ENCODE results near the gene PHOX2A. TPM values are rescaled to one million over a fixed set of nuclear protein-coding genes. Genes with fewer than 3 reads are reported as not detected.

PHOX2A gene
- not detected in 2 replicates for total RNA-seq

GRCh38 chr11:72244060-72244360 lies at the start of gene PHOX2A:
Gene PHOX2A, minus strand, starts transcription at chr11:72244176. Its CDS starts 172 bp downstream, at chr11:72244004.

GRCh38 chr11:72224564-72225410 lies 19.2 kb downstream of the PHOX2A start, which contains the start of gene INPPL1:
Gene INPPL1, plus strand, starts transcription at chr11:72224767. Its CDS starts 218 bp downstream, at chr11:72224985.

GRCh38 chr11:72216638-72217037 lies 27.3 kb downstream of the PHOX2A start, which contains the start of gene FOLR2:
Gene FOLR2, plus strand, starts transcription at chr11:72216794. Its CDS starts 1,791 bp downstream, at chr11:72218585.

GRCh38 chr11:72191961-72192381 lies 52.0 kb downstream of the PHOX2A start, which contains the start of gene FOLR1:
Gene FOLR1, plus strand, starts transcription at chr11:72192140. Its CDS starts 34 bp downstream, at chr11:72192174.

Other genes starting within 250 kb of the PHOX2A start
- gene IL18BP, start 245.3 kb downstream of the PHOX2A start, total RNA-seq, result 0.68 and 3.2 TPM in 2 replicates
- 124 and 151 TPM in 2 replicates for gene NUMA1, start 163.6 kb downstream of the PHOX2A start, total RNA-seq
- gene LRRC51, start 163.3 kb downstream of the PHOX2A start, total RNA-seq, result 2.7 and 3.1 TPM in 2 replicates
- 101 and 137 TPM in 2 replicates for gene LAMTOR1, start 140.9 kb downstream of the PHOX2A start, total RNA-seq
- not detected in 2 replicates for gene TOMT, start 138.3 kb downstream of the PHOX2A start, total RNA-seq
- gene ANAPC15, start 131.5 kb downstream of the PHOX2A start, total RNA-seq, result 23.9 and 29.9 TPM in 2 replicates
- 19.7 and 23.6 TPM in 2 replicates for gene FOLR3, start 108.5 kb downstream of the PHOX2A start, total RNA-seq
- 4.7 TPM in 1 of 2 replicates, not detected in the other for gene FOLR1, start 52.0 kb downstream of the PHOX2A start, total RNA-seq
- gene FOLR2, start 27.4 kb downstream of the PHOX2A start, total RNA-seq, result not detected in 2 replicates
- gene INPPL1, start 19.4 kb downstream of the PHOX2A start, total RNA-seq, result 21.9 and 57.9 TPM in 2 replicates
- gene CLPB, start 190.4 kb upstream of the PHOX2A start, total RNA-seq, result 31.8 and 48.9 TPM in 2 replicates

All from nasal cavity respiratory epithelium epithelial cell of viscerocranial mucosa (primary cell).